ENCODE results near the gene CERS5. TPM values are rescaled to one million over a fixed set of nuclear protein-coding genes. Genes with fewer than 3 reads are reported as not detected.
"Not testable (repeated sequence)": the region's sequence is repeated elsewhere in the genome, so short reads cannot be mapped to it uniquely, and the experiment has no call there.

Gene CERS5
- total RNA-seq, 1 donor from 2014 or later: 59.7 TPM

GRCh38 chr12:50162230-50162629 is 4.9 kb downstream of the CERS5 start:
- no peaks in the 10 kb centered on the region for H3K27me3 Mint-ChIP-seq
- no peak for DNase-seq (ENCODE audit: extremely low spot score, unreplicated experiment)
- peaks cover 22% of the 10 kb centered on the region for H3K36me3 Mint-ChIP-seq
- H3K27ac Mint-ChIP-seq: no peak overlapping the region
- no peaks in the 10 kb centered on the region for H3K9me3 Mint-ChIP-seq
- H3K4me3 Mint-ChIP-seq: no peak overlapping the region
- TF ChIP-seq CTCF (conservative IDR thresholded peaks at IDR 0.05): no peak
- H3K4me1 Mint-ChIP-seq (ENCODE audit: unreplicated experiment): peaks cover 15% of the 10 kb centered on the region

- peaks cover 17% of the 10 kb centered on the region for H3K36me3 Mint-ChIP-seq
- H3K9me3 Mint-ChIP-seq: no peaks in the 10 kb centered on the region
- no peak for TF ChIP-seq CTCF (conservative IDR thresholded peaks at IDR 0.05)
- peaks cover 8% of the 10 kb centered on the region for H3K4me1 Mint-ChIP-seq (ENCODE audit: unreplicated experiment)
- no peak for DNase-seq (ENCODE audit: extremely low spot score, unreplicated experiment)
- no peaks in the 10 kb centered on the region for H3K27me3 Mint-ChIP-seq
- no peak overlapping the region for H3K4me3 Mint-ChIP-seq
- peak overlapping the region; percentile 6 for H3K27ac Mint-ChIP-seq
These were observed 6.5 kb downstream of the CERS5 start for GRCh38 chr12:50160643-50161042.

- peak overlapping the region; percentile 14 for H3K27ac Mint-ChIP-seq
- no peaks in the 10 kb centered on the region for H3K27me3 Mint-ChIP-seq
- H3K4me1 Mint-ChIP-seq (ENCODE audit: unreplicated experiment): peaks cover 5% of the 10 kb centered on the region
- peaks cover 13% of the 10 kb centered on the region for H3K36me3 Mint-ChIP-seq
- no peak overlapping the region for H3K4me3 Mint-ChIP-seq
- no peaks in the 10 kb centered on the region for H3K9me3 Mint-ChIP-seq
- DNase-seq (ENCODE audit: extremely low spot score, unreplicated experiment): no peak
- TF ChIP-seq CTCF (conservative IDR thresholded peaks at IDR 0.05): no peak
These were observed 9.9 kb downstream of the CERS5 start for GRCh38 chr12:50157259-50157658.

- Mint-ChIP-seq H3K9me3 (no peaks in the 10 kb centered on the region), H3K27ac (no peak overlapping the region), H3K36me3 (peaks cover 13% of the 10 kb centered on the region)
These were observed 10.5 kb downstream of the CERS5 start for GRCh38 chr12:50156641-50157040.

GRCh38 chr12:50154947-50155346 is 12.2 kb downstream of the CERS5 start:
- not testable (repeated sequence) for H3K4me3 Mint-ChIP-seq; DNase-seq (ENCODE audit: extremely low spot score, unreplicated experiment); H3K9me3 Mint-ChIP-seq; H3K4me1 Mint-ChIP-seq (ENCODE audit: unreplicated experiment); H3K27me3 Mint-ChIP-seq; H3K27ac Mint-ChIP-seq
- H3K36me3 Mint-ChIP-seq: peaks cover 13% of the 10 kb centered on the region

More at GRCh38 chr12:50156641-50157040, 10.5 kb downstream of the CERS5 start:
- peaks cover 5% of the 10 kb centered on the region for H3K4me1 Mint-ChIP-seq (ENCODE audit: unreplicated experiment)
- no peaks in the 10 kb centered on the region for H3K27me3 Mint-ChIP-seq
- no peak overlapping the region for H3K4me3 Mint-ChIP-seq
- DNase-seq (ENCODE audit: extremely low spot score, unreplicated experiment): no peak
- no peak for TF ChIP-seq CTCF (conservative IDR thresholded peaks at IDR 0.05)

GRCh38 chr12:50151047-50151687 is 16.0 kb downstream of the CERS5 start:
- DNase-seq (ENCODE audit: extremely low spot score, unreplicated experiment): no peak
- Mint-ChIP-seq H3K27ac (no peak overlapping the region), H3K4me1 (ENCODE audit: unreplicated experiment) (peaks cover 3% of the 10 kb centered on the region), H3K36me3 (no peaks in the 10 kb centered on the region), H3K9me3 (no peaks in the 10 kb centered on the region), H3K4me3 (no peak overlapping the region), H3K27me3 (no peaks in the 10 kb centered on the region)
- no peak for TF ChIP-seq CTCF (conservative IDR thresholded peaks at IDR 0.05)

Data from type B pancreatic cell (in vitro differentiated cells).